ENCODE data around the gene PGAP6.

Gene PGAP6

GRCh38 chr16:377419-377951 is 4.3 kb downstream of the PGAP6 start:
- no peak overlapping the region for H3K4me3 ChIP-seq (ENCODE audit: control insufficient read depth, low read depth, low read length)
- no peak for DNase-seq (ENCODE audit: low read depth)
- TF ChIP-seq CTCF (conservative IDR thresholded peaks at IDR 0.05; ENCODE audit: control insufficient read depth, insufficient read depth, low read depth, low read length): no peak

GRCh38 chr16:376817-377418 is 4.9 kb downstream of the PGAP6 start:
- DNase-seq (ENCODE audit: low read depth): no peak
- no peak for TF ChIP-seq CTCF (conservative IDR thresholded peaks at IDR 0.05; ENCODE audit: control insufficient read depth, insufficient read depth, low read depth, low read length)
- H3K4me3 ChIP-seq (ENCODE audit: control insufficient read depth, low read depth, low read length): no peak overlapping the region

- no peak for TF ChIP-seq CTCF (conservative IDR thresholded peaks at IDR 0.05; ENCODE audit: control insufficient read depth, insufficient read depth, low read depth, low read length)
- H3K4me3 ChIP-seq (ENCODE audit: control insufficient read depth, low read depth, low read length): no peak overlapping the region
- no peak for DNase-seq (ENCODE audit: low read depth)
Measured at GRCh38 chr16:375927-376816, 5.6 kb downstream of the PGAP6 start.

GRCh38 chr16:375212-375611 is 6.6 kb downstream of the PGAP6 start:
- no peak for TF ChIP-seq CTCF (conservative IDR thresholded peaks at IDR 0.05; ENCODE audit: control insufficient read depth, insufficient read depth, low read depth, low read length)
- DNase-seq (ENCODE audit: low read depth): no peak
- no peak overlapping the region for H3K4me3 ChIP-seq (ENCODE audit: control insufficient read depth, low read depth, low read length)

- H3K4me3 ChIP-seq (ENCODE audit: control insufficient read depth, low read depth, low read length): no peak overlapping the region
- TF ChIP-seq CTCF (conservative IDR thresholded peaks at IDR 0.05; ENCODE audit: control insufficient read depth, insufficient read depth, low read depth, low read length): no peak
- DNase-seq (ENCODE audit: low read depth): no peak
Measured at GRCh38 chr16:374616-374926, 7.2 kb downstream of the PGAP6 start.

GRCh38 chr16:373848-374615 is 7.7 kb downstream of the PGAP6 start:
- no peak overlapping the region for H3K4me3 ChIP-seq (ENCODE audit: control insufficient read depth, low read depth, low read length)
- TF ChIP-seq CTCF (conservative IDR thresholded peaks at IDR 0.05; ENCODE audit: control insufficient read depth, insufficient read depth, low read depth, low read length): no peak
- no peak for DNase-seq (ENCODE audit: low read depth)

Data from fibroblast of mammary gland (primary cell).